ENCODE data around the gene RNF19B. TPM values are rescaled to one million over a fixed set of nuclear protein-coding genes. Genes with fewer than 3 reads are reported as not detected.

Gene RNF19B
- total RNA-seq, 1 experiment from 2014 or later: 41.3 TPM

DNA sequence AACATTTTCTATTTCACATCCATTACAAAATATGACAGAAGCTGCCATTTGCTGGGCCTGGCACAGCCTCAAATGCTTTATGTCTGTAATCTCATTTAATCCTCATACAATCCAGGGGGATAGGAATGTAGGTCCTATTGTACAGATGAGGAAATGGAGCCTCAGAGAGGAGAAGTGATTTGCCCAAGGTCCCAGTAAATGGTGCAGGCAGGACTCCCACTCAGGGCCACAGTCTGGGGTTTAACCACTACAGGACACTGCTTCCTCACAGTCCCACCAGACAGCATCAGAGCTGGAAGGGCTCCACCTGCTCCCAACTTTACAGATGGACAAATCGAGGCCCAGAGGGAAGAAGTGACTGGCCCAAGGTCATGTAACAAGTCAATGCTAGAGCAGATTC, 20.6 kb upstream of the RNF19B start:
- intact Hi-C loops (cut with micrococcal nuclease): no loop called here
- Mint-ChIP-seq H3K27me3 (ENCODE audit: insufficient read depth, unreplicated experiment) (no peaks in the 10 kb centered on the region), H3K27ac (ENCODE audit: low read depth, unreplicated experiment) (no peak overlapping the region), H3K4me1 (ENCODE audit: insufficient read depth, unreplicated experiment) (peaks cover 22% of the 10 kb centered on the region), H3K36me3 (ENCODE audit: insufficient read depth, unreplicated experiment) (no peaks in the 10 kb centered on the region), H3K9me3 (ENCODE audit: unreplicated experiment) (no peaks in the 10 kb centered on the region), H3K4me3 (ENCODE audit: unreplicated experiment) (no peak overlapping the region)
- TF ChIP-seq, protein P1, sequence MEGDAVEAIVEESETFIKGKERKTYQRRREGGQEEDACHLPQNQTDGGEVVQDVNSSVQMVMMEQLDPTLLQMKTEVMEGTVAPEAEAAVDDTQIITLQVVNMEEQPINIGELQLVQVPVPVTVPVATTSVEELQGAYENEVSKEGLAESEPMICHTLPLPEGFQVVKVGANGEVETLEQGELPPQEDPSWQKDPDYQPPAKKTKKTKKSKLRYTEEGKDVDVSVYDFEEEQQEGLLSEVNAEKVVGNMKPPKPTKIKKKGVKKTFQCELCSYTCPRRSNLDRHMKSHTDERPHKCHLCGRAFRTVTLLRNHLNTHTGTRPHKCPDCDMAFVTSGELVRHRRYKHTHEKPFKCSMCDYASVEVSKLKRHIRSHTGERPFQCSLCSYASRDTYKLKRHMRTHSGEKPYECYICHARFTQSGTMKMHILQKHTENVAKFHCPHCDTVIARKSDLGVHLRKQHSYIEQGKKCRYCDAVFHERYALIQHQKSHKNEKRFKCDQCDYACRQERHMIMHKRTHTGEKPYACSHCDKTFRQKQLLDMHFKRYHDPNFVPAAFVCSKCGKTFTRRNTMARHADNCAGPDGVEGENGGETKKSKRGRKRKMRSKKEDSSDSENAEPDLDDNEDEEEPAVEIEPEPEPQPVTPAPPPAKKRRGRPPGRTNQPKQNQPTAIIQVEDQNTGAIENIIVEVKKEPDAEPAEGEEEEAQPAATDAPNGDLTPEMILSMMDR (IDR thresholded peaks at IDR 0.05; ENCODE audit: unreplicated experiment): no peak
- no peak for DNase-seq (ENCODE audit: unreplicated experiment)
- no TSS peak for BruUV-seq (replicated peaks)
- ChIA-PET CTCF (interaction anchor here (0.6 to 1.9 kb wide), 4 partner anchors 16 to 648 kb away, joined by 3 to 6 read pairs (median 4); no protein-coding TSS in a partner anchor), POLR2A (interaction anchor here (11.7 to 13.0 kb wide), 2 partner anchors 21 kb away, joined by 248 to 255 read pairs; partner anchors contain the start of gene RNF19B)

DNA sequence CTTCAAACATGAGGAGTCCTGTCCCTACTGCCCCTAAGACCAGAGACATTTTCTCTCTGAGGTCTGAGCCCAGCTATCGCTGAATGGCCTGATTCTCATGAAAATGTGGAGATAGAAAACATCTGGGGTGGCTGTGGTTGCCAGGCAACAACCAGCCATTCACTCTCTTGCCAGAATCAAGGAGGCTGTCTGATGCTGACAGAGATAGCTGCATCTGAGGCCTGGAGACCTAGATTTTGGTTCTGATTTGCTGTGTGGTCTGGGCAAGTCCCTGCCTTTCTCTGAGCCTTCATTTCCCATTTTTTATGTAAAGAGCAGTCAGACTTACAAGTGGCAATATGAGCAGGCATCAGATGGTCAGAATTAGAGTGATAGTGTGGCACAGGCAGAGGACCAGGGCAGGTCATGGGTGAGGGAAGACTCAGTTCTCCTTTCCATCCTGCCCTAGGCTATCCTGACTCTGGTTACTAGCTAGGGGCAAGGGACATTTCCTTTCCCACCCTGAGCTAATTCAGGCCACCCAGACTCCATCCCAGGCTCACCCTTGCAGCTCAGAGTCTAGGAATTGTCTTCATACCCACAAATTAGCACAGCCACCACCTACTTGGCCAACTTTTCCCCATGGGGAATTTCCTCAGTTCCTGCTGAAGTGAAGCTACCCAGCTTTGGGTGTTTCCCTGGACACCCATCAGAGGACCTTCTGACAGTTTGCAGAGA, 20.0 kb upstream of the RNF19B start:
- Mint-ChIP-seq H3K27ac (ENCODE audit: low read depth, unreplicated experiment) (no peak overlapping the region), H3K4me3 (ENCODE audit: unreplicated experiment) (no peak overlapping the region), H3K36me3 (ENCODE audit: insufficient read depth, unreplicated experiment) (no peaks in the 10 kb centered on the region), H3K9me3 (ENCODE audit: unreplicated experiment) (no peaks in the 10 kb centered on the region), H3K27me3 (ENCODE audit: insufficient read depth, unreplicated experiment) (no peaks in the 10 kb centered on the region), H3K4me1 (ENCODE audit: insufficient read depth, unreplicated experiment) (peaks cover 22% of the 10 kb centered on the region)
- ChIA-PET CTCF (interaction anchor here (0.6 to 1.4 kb wide), 5 partner anchors 16 to 648 kb away, joined by 3 to 6 read pairs (median 3); no protein-coding TSS in a partner anchor), POLR2A (interaction anchor here (0.9 to 13.0 kb wide), 3 partner anchors 20 to 45 kb away, joined by 3 to 255 read pairs (median 248); partner anchors contain the start of gene RNF19B)
- TF ChIP-seq, protein P1 (IDR thresholded peaks at IDR 0.05; ENCODE audit: unreplicated experiment): no peak
- DNase-seq (ENCODE audit: unreplicated experiment): no peak
- intact Hi-C loops (cut with micrococcal nuclease): no loop called here
- no TSS peak for BruUV-seq (replicated peaks)

DNA sequence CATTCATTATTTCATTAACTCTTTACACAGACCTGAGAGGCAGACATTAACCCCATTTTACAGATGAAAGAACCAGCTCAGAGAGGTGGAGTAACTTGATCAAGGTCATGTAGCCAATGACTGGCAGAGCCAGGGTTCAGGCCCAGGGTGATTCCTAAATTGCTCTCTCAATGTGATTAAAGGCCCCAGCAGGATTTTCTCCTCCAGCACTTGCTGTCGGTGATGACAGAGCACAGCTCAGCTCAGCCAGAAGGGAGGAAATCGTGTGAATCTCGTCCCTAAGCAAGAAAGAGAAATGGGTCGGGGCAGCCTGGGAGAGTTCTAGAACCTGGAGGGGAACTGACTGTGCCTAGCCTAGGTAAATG, 19.5 kb upstream of the RNF19B start:
- DNase-seq (ENCODE audit: unreplicated experiment): no peak
- Mint-ChIP-seq H3K36me3 (ENCODE audit: insufficient read depth, unreplicated experiment) (no peaks in the 10 kb centered on the region), H3K27me3 (ENCODE audit: insufficient read depth, unreplicated experiment) (no peaks in the 10 kb centered on the region), H3K9me3 (ENCODE audit: unreplicated experiment) (no peaks in the 10 kb centered on the region), H3K27ac (ENCODE audit: low read depth, unreplicated experiment) (no peak overlapping the region), H3K4me1 (ENCODE audit: insufficient read depth, unreplicated experiment) (peaks cover 19% of the 10 kb centered on the region), H3K4me3 (ENCODE audit: unreplicated experiment) (no peak overlapping the region)
- POLR2A ChIA-PET: interaction anchor here (0.7 to 11.7 kb wide), 3 partner anchors 20 to 44 kb away, joined by 3 to 255 read pairs (median 3); partner anchors contain the start of gene RNF19B
- TF ChIP-seq, protein P1 (IDR thresholded peaks at IDR 0.05; ENCODE audit: unreplicated experiment): no peak
- no TSS peak for BruUV-seq (replicated peaks)
- CTCF ChIA-PET: interaction anchor here (0.6 to 1.0 kb wide), 3 partner anchors 23 to 463 kb away, joined by 3 to 6 read pairs (median 3); no protein-coding TSS in a partner anchor
- intact Hi-C loops (cut with micrococcal nuclease): no loop called here

DNA sequence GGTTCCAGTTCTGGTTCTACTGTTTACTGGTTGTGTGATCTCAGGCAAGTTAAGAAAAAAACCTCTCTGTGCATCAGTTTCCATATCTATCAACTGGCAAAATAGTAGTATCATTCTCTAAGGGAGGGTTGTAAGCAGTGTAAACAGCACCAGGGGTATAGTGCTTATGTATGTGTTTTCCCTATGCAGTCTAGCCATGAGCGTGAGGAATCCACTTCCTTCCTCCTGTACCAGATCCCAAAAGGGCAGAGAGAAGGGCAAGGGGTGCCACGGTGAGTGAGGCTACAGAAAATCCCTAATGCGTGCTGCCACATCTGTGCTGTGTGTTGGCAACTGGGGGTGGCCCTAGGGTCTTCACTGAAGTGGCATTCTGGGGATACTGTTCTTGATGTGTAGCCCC, 18.4 kb upstream of the RNF19B start:
- TF ChIP-seq, protein P1 (IDR thresholded peaks at IDR 0.05; ENCODE audit: unreplicated experiment): no peak

More for the DNA sequence above, 18.4 kb upstream of the RNF19B start:
- Mint-ChIP-seq H3K4me3 (ENCODE audit: unreplicated experiment) (no peak overlapping the region), H3K27me3 (ENCODE audit: insufficient read depth, unreplicated experiment) (no peaks in the 10 kb centered on the region), H3K9me3 (ENCODE audit: unreplicated experiment) (no peaks in the 10 kb centered on the region), H3K4me1 (ENCODE audit: insufficient read depth, unreplicated experiment) (peaks cover 14% of the 10 kb centered on the region), H3K27ac (ENCODE audit: low read depth, unreplicated experiment) (no peak overlapping the region), H3K36me3 (ENCODE audit: insufficient read depth, unreplicated experiment) (no peaks in the 10 kb centered on the region)
- no peak for DNase-seq (ENCODE audit: unreplicated experiment)
- intact Hi-C loops (cut with micrococcal nuclease): no loop called here
- no TSS peak for BruUV-seq (replicated peaks)
- ChIA-PET POLR2A (interaction anchor here (11.7 kb wide), 1 partner anchor 19 kb away, joined by 255 read pairs; the partner anchor contains the start of gene RNF19B), CTCF (no interaction called here)

All from MCF 10A (cell line).